ENCODE measurements around the gene FMNL3.

- no peak for TF ChIP-seq CTCF (IDR thresholded peaks at IDR 0.05; ENCODE audit: insufficient read depth, low read depth, low read length)
- TF ChIP-seq EZH2 (IDR thresholded peaks at IDR 0.05; ENCODE audit: insufficient read depth, low read length), result no peak
Observed at GRCh38 chr12:49633703-49634345, 73.4 kb downstream of the FMNL3 start.

Measured in astrocyte (in vitro differentiated cells and primary cell).